ENCODE results near the gene FBXL15.

Gene FBXL15

GRCh38 chr10:102420714-102421506 lies at the start of gene FBXL15:
Gene FBXL15 (plus strand): TSS chr10:102420836. CDS start chr10:102421130, 294 bp downstream.
- no peak; the same call in 1 of the 2 replicates for TF ChIP-seq CTCF (conservative IDR thresholded peaks at IDR 0.05; ENCODE audit: low read length)
- peak; percentile 96 for DNase-seq (ENCODE audit: low read depth)

GRCh38 chr10:102371295-102371694 lies 49.3 kb upstream of the FBXL15 start:
- DNase-seq (ENCODE audit: low read depth), result no peak
- no peak for TF ChIP-seq CTCF (conservative IDR thresholded peaks at IDR 0.05; ENCODE audit: low read length)
- H3K4me3 ChIP-seq (ENCODE audit: low read length), result no peak overlapping the region

More at GRCh38 chr10:102420714-102421506, at the start of gene FBXL15:
- peak within 1 kb of the TSS; percentile 89 for H3K4me3 ChIP-seq (ENCODE audit: low read length)

GRCh38 chr10:102375250-102375649 lies 45.4 kb upstream of the FBXL15 start:
- no peak for DNase-seq (ENCODE audit: low read depth)
- TF ChIP-seq CTCF (conservative IDR thresholded peaks at IDR 0.05; ENCODE audit: low read length), result peak; percentile 9; the same call in 1 of the 2 replicates
- no peak overlapping the region for H3K4me3 ChIP-seq (ENCODE audit: low read length)

GRCh38 chr10:102375867-102376266 lies 44.8 kb upstream of the FBXL15 start:
- H3K4me3 ChIP-seq (ENCODE audit: low read length), result no peak overlapping the region
- no peak for TF ChIP-seq CTCF (conservative IDR thresholded peaks at IDR 0.05; ENCODE audit: low read length)

GRCh38 chr10:102376901-102377300 lies 43.7 kb upstream of the FBXL15 start:
- H3K4me3 ChIP-seq (ENCODE audit: low read length), result no peak overlapping the region
- TF ChIP-seq CTCF (conservative IDR thresholded peaks at IDR 0.05; ENCODE audit: low read length), result no peak

More at GRCh38 chr10:102375867-102376266, 44.8 kb upstream of the FBXL15 start:
- DNase-seq (ENCODE audit: low read depth), result no peak

GRCh38 chr10:102379383-102379782 lies 41.3 kb upstream of the FBXL15 start:
- no peak for DNase-seq (ENCODE audit: low read depth)
- TF ChIP-seq CTCF (conservative IDR thresholded peaks at IDR 0.05; ENCODE audit: low read length), result no peak
- H3K4me3 ChIP-seq (ENCODE audit: low read length), result no peak overlapping the region

More at GRCh38 chr10:102376901-102377300, 43.7 kb upstream of the FBXL15 start:
- DNase-seq (ENCODE audit: low read depth), result no peak

GRCh38 chr10:102381983-102382382 lies 38.7 kb upstream of the FBXL15 start:
- no peak overlapping the region for H3K4me3 ChIP-seq (ENCODE audit: low read length)
- no peak for TF ChIP-seq CTCF (conservative IDR thresholded peaks at IDR 0.05; ENCODE audit: low read length)
- no peak for DNase-seq (ENCODE audit: low read depth)

All from AG10803 (cell line).